HCT116 (cell line): ENCODE results near the gene PTPA. TPM values are rescaled to one million over a fixed set of nuclear protein-coding genes. Genes with fewer than 3 reads are reported as not detected.

Experiments used
- ATAC-seq: fragments of 200-7000 bp; cut with Tn5 transposase; 2 replicates; pipeline ENCODE4 v1.9.1; 2020; ENCODE audit warnings: mild to moderate bottlenecking, moderate library complexity
- BruUV-seq: library from RNA; stranded (reverse); fragments of 400-500 nt; replicated peaks from 2 replicates; lab custom pipeline; 2021; lab: Mats Ljungman, UMichigan
- CTCF ChIA-PET: fragments of 300-600 bp; sonication (Branson Sonifier 250); formaldehyde crosslinking; loops from one replicate; lab custom pipeline; 2021; ENCODE audit warnings: antibody characterized with exemption; lab: Charles Lee
- POLR2A ChIA-PET: fragments of 300-600, 350-600 bp; sonication (Branson Sonifier 250); formaldehyde crosslinking; loops from one replicate; lab custom pipeline; 2021; ENCODE audit warnings: antibody characterized with exemption; lab: Charles Lee
- RAD21 ChIA-PET, 2 experiments: fragments of 300-600 bp; sonication (Branson Sonifier 250); formaldehyde crosslinking; loops; one replicate each; lab custom pipeline; 2023; ENCODE audit warnings: low total read pairs in 2 of 2; ENCODE audit not compliant: uncharacterized antibody in 2 of 2, unreplicated experiment in 2 of 2, low non-redundant PET in 1 of 2; lab: Charles Lee
- DNase-seq: peaks from one replicate; pipeline ENCODE4 v3.0.0-alpha.2; 2010; ENCODE audit warnings: low read depth, low spot score
- H2AFZ ChIP-seq: fragments of 200-600 bp; shearing (Covaris generic), sonication (generic); 2 replicates; pipeline ENCODE4 v1.6.1; 2017; ENCODE audit warnings: low read depth, mixed run types, mixed read lengths, antibody characterized with exemption, low read length; ENCODE audit not compliant: poor library complexity, severe bottlenecking
- H3K27ac ChIP-seq: 2 replicates; pipeline ENCODE4 v1.5.1; 2012; ENCODE audit warnings: low read depth, low read length
- H3K27me3 ChIP-seq: fragments of 200-600 bp; sonication (generic); 2 replicates; pipeline ENCODE4 v1.6.1; 2016; ENCODE audit warnings: mixed run types, low read length, mixed read lengths; ENCODE audit not compliant: insufficient read depth
- H3K36me3 ChIP-seq, 2 experiments: fragments of 200-500 bp in 1 of 2; fragments of 200-600 bp in 1 of 2; sonication (Bioruptor generic) in 1 of 2; sonication (generic) in 1 of 2; 2 replicates each; pipeline versions ENCODE4 v1.5.1 to v1.6.1; 2014 to 2016; ENCODE audit warnings: low read length in 2 of 2, inconsistent platforms in 1 of 2, mixed read lengths in 1 of 2, mixed run types in 1 of 2; ENCODE audit not compliant: insufficient read depth in 2 of 2, control insufficient read depth in 1 of 2
- H3K4me1 ChIP-seq, 2 experiments: fragments of 200-600 bp in 1 of 2; sonication (generic) in 1 of 2; 2 replicates each; pipeline versions ENCODE4 v1.5.1 to v1.6.1; 2012 to 2017; ENCODE audit warnings: low read length in 2 of 2, inconsistent platforms in 1 of 2, mild to moderate bottlenecking in 1 of 2, mixed read lengths in 1 of 2, mixed run types in 1 of 2, moderate library complexity in 1 of 2; ENCODE audit not compliant: insufficient read depth in 2 of 2, control insufficient read depth in 1 of 2
- H3K4me2 ChIP-seq: fragments of 200-600 bp; sonication (generic); 2 replicates; pipeline ENCODE4 v1.6.1; 2017; ENCODE audit warnings: mixed run types, low read length, mixed read lengths
- H3K4me3 ChIP-seq, 2 experiments: fragments of 200-600 bp in 1 of 2; sonication (generic) in 1 of 2; replicated peaks in 1 of 2; 2 replicates each; pipeline ENCODE4 v1.5.1; 2011 to 2016; ENCODE audit warnings: low read length in 2 of 2, control low read depth in 1 of 2, low read depth in 1 of 2, mild to moderate bottlenecking in 1 of 2, mixed read lengths in 1 of 2, mixed run types in 1 of 2
- H3K79me2 ChIP-seq: fragments of 200-600 bp; sonication (generic); 2 replicates; pipeline ENCODE4 v1.6.1; 2017; ENCODE audit warnings: mild to moderate bottlenecking, mixed run types, low read length, moderate library complexity, mixed read lengths; ENCODE audit not compliant: insufficient read depth
- H3K9ac ChIP-seq: fragments of 200-600 bp; sonication (generic); 2 replicates; pipeline ENCODE4 v1.6.1; 2016; ENCODE audit warnings: low read length, mixed read lengths
- H3K9me2 ChIP-seq: fragments of 200-600 bp; sonication (generic), shearing (Covaris generic); 2 replicates; pipeline ENCODE4 v1.6.1; 2017; ENCODE audit warnings: mixed run types, mild to moderate bottlenecking, moderate library complexity; ENCODE audit not compliant: insufficient read depth
- H3K9me3 ChIP-seq, 2 experiments: fragments of 200-500 bp in 1 of 2; fragments of 200-600 bp in 1 of 2; sonication (Bioruptor generic) in 1 of 2; sonication (generic) in 1 of 2; 2 replicates each; pipeline ENCODE4 v1.6.1; 2014 to 2017; ENCODE audit warnings: low read length in 2 of 2, mixed read lengths in 2 of 2, inconsistent platforms in 1 of 2, low read depth in 1 of 2, mild to moderate bottlenecking in 1 of 2, mixed run types in 1 of 2, moderate library complexity in 1 of 2; ENCODE audit not compliant: control insufficient read depth in 1 of 2, insufficient read depth in 1 of 2
- H4K20me1 ChIP-seq: fragments of 200-600 bp; sonication (generic), shearing (Covaris generic); 2 replicates; pipeline ENCODE4 v1.6.1; 2017; ENCODE audit warnings: mixed run types, mild to moderate bottlenecking, moderate library complexity; ENCODE audit not compliant: insufficient read depth
- CEBPB ChIP-seq: IDR thresholded peaks from 2 replicates; pipeline ENCODE4 v1.6.1; 2012; ENCODE audit warnings: low read depth
- JUND ChIP-seq: IDR thresholded peaks from 2 replicates; pipeline ENCODE4 v1.6.1; 2012
- SRF ChIP-seq: IDR thresholded peaks from 2 replicates; pipeline ENCODE4 v1.6.1; 2012; ENCODE audit warnings: low read depth
- YY1 ChIP-seq: IDR thresholded peaks from 2 replicates; pipeline ENCODE4 v1.6.1; 2011; ENCODE audit warnings: low read length, low read depth, moderate library complexity, mild to moderate bottlenecking; ENCODE audit not compliant: insufficient replicate concordance; ENCODE audit errors: extremely low read depth
- intact Hi-C: fragments of 100-400 bp; cut with micrococcal nuclease; formaldehyde crosslinking; loops from 2 replicates; pipeline ENCODE4 v1.10.0; 2022
- total RNA-seq: library from RNA; stranded (reverse); gene quantifications from one replicate; pipeline ENCODE4 v1.2.1, GENCODE V29; 2021; ENCODE audit not compliant: unreplicated experiment
- TF ChIP-seq, protein P1 (sequence below): IDR thresholded peaks from 2 replicates; pipeline ENCODE4 v1.6.1; 2012
- TF ChIP-seq, protein P2 (sequence below): IDR thresholded peaks from 2 replicates; pipeline ENCODE4 v1.6.1; 2011; ENCODE audit warnings: mild to moderate bottlenecking, low read length, moderate library complexity; ENCODE audit not compliant: insufficient replicate concordance; ENCODE audit errors: extremely low read depth
- TF ChIP-seq, protein P3 (sequence below), 3 experiments: fragments of 200-600 bp in 1 of 3; sonication (generic) in 1 of 3; IDR thresholded peaks in 2 of 3; conservative IDR thresholded peaks in 1 of 3; 2 replicates each; pipeline ENCODE4 v1.5.1; 2012 to 2017; ENCODE audit warnings: low read depth in 2 of 3, low read length in 2 of 3, antibody characterized with exemption in 1 of 3, borderline replicate concordance in 1 of 3, control low read depth in 1 of 3, mild to moderate bottlenecking in 1 of 3, mixed read lengths in 1 of 3, mixed run types in 1 of 3, moderate library complexity in 1 of 3; ENCODE audit not compliant: insufficient read depth in 1 of 3
- TF ChIP-seq, protein P4 (sequence below): IDR thresholded peaks from 2 replicates; pipeline ENCODE4 v1.6.1; 2012; ENCODE audit warnings: low read depth

Gene PTPA
- total RNA-seq, 1 experiment from 2014 or later, result 177 TPM

DNA sequence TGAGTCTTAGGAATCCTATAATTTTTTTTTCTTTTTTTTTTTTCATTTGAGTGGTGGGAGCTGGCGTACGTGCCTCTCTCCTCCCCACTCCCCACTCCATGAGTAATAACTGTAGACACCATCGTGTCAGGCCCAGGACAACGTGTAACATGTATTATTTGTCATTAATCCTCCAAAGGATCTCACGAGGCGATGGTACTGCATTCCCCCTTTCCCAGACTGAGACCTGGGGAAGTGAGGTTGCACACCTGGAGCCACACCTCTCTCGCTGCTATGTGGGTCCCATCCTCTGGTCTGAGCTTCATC is 73.0 kb downstream of the PTPA start:
- Histone ChIP-seq H3K27ac (no peak overlapping the region), H2AFZ (no peak overlapping the region), H3K9me3 (peaks cover 0 to 5% of the 10 kb centered on the region in 2 experiments; a peak in 1 of 4 replicates), H3K79me2 (no peaks in the 10 kb centered on the region), H3K9ac (no peak overlapping the region), H3K4me3 (no peak overlapping the region), H3K27me3 (no peaks in the 10 kb centered on the region), H3K9me2 (no peaks in the 10 kb centered on the region), H3K36me3 (no peaks in the 10 kb centered on the region)
- POLR2A ChIA-PET, result interaction anchor here (0.7 kb wide), 1 partner anchor 319 kb away, joined by 3 read pairs; no protein-coding TSS in a partner anchor
- CTCF ChIA-PET, result interaction anchor here (0.7 to 1.5 kb wide), 3 partner anchors 10 to 411 kb away, joined by 3 to 4 read pairs (median 3); no protein-coding TSS in a partner anchor
- no TSS peak for BruUV-seq
- RAD21 ChIA-PET, result interaction anchor here in 1 of 2 experiments (0.6 kb wide), 1 partner anchor 10 kb away, joined by 3 read pairs; no protein-coding TSS in a partner anchor
- no peak for ATAC-seq
- DNase-seq, result no peak
- TF ChIP-seq, protein P1, sequence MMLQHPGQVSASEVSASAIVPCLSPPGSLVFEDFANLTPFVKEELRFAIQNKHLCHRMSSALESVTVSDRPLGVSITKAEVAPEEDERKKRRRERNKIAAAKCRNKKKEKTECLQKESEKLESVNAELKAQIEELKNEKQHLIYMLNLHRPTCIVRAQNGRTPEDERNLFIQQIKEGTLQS, result no peak
- TF ChIP-seq YY1, result no peak
- no peak for TF ChIP-seq CEBPB
- TF ChIP-seq, protein P2, sequence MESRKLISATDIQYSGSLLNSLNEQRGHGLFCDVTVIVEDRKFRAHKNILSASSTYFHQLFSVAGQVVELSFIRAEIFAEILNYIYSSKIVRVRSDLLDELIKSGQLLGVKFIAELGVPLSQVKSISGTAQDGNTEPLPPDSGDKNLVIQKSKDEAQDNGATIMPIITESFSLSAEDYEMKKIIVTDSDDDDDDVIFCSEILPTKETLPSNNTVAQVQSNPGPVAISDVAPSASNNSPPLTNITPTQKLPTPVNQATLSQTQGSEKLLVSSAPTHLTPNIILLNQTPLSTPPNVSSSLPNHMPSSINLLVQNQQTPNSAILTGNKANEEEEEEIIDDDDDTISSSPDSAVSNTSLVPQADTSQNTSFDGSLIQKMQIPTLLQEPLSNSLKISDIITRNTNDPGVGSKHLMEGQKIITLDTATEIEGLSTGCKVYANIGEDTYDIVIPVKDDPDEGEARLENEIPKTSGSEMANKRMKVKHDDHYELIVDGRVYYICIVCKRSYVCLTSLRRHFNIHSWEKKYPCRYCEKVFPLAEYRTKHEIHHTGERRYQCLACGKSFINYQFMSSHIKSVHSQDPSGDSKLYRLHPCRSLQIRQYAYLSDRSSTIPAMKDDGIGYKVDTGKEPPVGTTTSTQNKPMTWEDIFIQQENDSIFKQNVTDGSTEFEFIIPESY, result no peak
- TF ChIP-seq JUND, result no peak
- TF ChIP-seq, protein P3, sequence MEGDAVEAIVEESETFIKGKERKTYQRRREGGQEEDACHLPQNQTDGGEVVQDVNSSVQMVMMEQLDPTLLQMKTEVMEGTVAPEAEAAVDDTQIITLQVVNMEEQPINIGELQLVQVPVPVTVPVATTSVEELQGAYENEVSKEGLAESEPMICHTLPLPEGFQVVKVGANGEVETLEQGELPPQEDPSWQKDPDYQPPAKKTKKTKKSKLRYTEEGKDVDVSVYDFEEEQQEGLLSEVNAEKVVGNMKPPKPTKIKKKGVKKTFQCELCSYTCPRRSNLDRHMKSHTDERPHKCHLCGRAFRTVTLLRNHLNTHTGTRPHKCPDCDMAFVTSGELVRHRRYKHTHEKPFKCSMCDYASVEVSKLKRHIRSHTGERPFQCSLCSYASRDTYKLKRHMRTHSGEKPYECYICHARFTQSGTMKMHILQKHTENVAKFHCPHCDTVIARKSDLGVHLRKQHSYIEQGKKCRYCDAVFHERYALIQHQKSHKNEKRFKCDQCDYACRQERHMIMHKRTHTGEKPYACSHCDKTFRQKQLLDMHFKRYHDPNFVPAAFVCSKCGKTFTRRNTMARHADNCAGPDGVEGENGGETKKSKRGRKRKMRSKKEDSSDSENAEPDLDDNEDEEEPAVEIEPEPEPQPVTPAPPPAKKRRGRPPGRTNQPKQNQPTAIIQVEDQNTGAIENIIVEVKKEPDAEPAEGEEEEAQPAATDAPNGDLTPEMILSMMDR (IDR thresholded peaks at IDR 0.05 in 2 of 3, conservative IDR thresholded peaks at IDR 0.05 in 1 of 3; ENCODE audit: borderline replicate concordance in 1 of 3, insufficient read depth in 1 of 3, low read depth in 2 of 3, low read length in 2 of 3), result no peak
- TF ChIP-seq SRF, result no peak
- TF ChIP-seq, protein P4, sequence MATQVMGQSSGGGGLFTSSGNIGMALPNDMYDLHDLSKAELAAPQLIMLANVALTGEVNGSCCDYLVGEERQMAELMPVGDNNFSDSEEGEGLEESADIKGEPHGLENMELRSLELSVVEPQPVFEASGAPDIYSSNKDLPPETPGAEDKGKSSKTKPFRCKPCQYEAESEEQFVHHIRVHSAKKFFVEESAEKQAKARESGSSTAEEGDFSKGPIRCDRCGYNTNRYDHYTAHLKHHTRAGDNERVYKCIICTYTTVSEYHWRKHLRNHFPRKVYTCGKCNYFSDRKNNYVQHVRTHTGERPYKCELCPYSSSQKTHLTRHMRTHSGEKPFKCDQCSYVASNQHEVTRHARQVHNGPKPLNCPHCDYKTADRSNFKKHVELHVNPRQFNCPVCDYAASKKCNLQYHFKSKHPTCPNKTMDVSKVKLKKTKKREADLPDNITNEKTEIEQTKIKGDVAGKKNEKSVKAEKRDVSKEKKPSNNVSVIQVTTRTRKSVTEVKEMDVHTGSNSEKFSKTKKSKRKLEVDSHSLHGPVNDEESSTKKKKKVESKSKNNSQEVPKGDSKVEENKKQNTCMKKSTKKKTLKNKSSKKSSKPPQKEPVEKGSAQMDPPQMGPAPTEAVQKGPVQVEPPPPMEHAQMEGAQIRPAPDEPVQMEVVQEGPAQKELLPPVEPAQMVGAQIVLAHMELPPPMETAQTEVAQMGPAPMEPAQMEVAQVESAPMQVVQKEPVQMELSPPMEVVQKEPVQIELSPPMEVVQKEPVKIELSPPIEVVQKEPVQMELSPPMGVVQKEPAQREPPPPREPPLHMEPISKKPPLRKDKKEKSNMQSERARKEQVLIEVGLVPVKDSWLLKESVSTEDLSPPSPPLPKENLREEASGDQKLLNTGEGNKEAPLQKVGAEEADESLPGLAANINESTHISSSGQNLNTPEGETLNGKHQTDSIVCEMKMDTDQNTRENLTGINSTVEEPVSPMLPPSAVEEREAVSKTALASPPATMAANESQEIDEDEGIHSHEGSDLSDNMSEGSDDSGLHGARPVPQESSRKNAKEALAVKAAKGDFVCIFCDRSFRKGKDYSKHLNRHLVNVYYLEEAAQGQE, result no peak
- TF ChIP-seq, all 23 proteins: peak for 0
- Histone ChIP-seq H3K4me1 (peaks cover 40 to 56% of the 10 kb centered on the region in 2 experiments), H3K4me2 (no peak overlapping the region), H4K20me1 (no peaks in the 10 kb centered on the region)
- intact Hi-C loops, result no loop called here
